ENCODE measurements around the gene OR10H2. TPM values are rescaled to one million over a fixed set of nuclear protein-coding genes. Genes with fewer than 3 reads are reported as not detected.

Gene OR10H2
- total RNA-seq, 2 experiments from 2014 or later = not detected

GRCh38 chr19:15776264-15776663, 48.4 kb downstream of the OR10H2 start:
- CTCF ChIA-PET = no interaction called here

GRCh38 chr19:15776991-15777970, 49.5 kb downstream of the OR10H2 start:
- ChIA-PET POLR2A (no interaction called here), CTCF (no interaction called here)
- ATAC-seq = no peak
- Mint-ChIP-seq H3K9me3 (ENCODE audit: insufficient read depth) (no peaks in the 10 kb centered on the region), H3K4me3 (no peak overlapping the region), H3K36me3 (ENCODE audit: low read depth) (no peaks in the 10 kb centered on the region), H3K4me1 (ENCODE audit: low read depth) (no peaks in the 10 kb centered on the region), H3K27me3 (ENCODE audit: low read depth) (no peaks in the 10 kb centered on the region), H3K27ac (no peak overlapping the region)
- DNase-seq = no peak

More at GRCh38 chr19:15776264-15776663, 48.4 kb downstream of the OR10H2 start:
- POLR2A ChIA-PET = no interaction called here
- H3K27me3 Mint-ChIP-seq (ENCODE audit: low read depth) = no peaks in the 10 kb centered on the region
- H3K27ac Mint-ChIP-seq = no peak overlapping the region
- no peaks in the 10 kb centered on the region for H3K9me3 Mint-ChIP-seq (ENCODE audit: insufficient read depth)
- no peaks in the 10 kb centered on the region for H3K36me3 Mint-ChIP-seq (ENCODE audit: low read depth)
- H3K4me3 Mint-ChIP-seq = no peak overlapping the region
- DNase-seq (no peak), ATAC-seq (no peak)
- no peaks in the 10 kb centered on the region for H3K4me1 Mint-ChIP-seq (ENCODE audit: low read depth)

Other genes starting within 250 kb of the OR10H2 start
- not detected for gene PGLYRP2, start 248.5 kb upstream of the OR10H2 start, total RNA-seq
- gene CYP4F22, start 219.5 kb upstream of the OR10H2 start, total RNA-seq = 1 to 10 TPM; 5.8 to 6.2 TPM
- not detected for gene CYP4F8, start 112.8 kb upstream of the OR10H2 start, total RNA-seq
- gene CYP4F3, start 87.1 kb upstream of the OR10H2 start, total RNA-seq = not detected
- not detected for gene CYP4F12, start 54.9 kb upstream of the OR10H2 start, total RNA-seq
- gene OR10H3, start 10.0 kb downstream of the OR10H2 start, total RNA-seq = not detected
- gene OR10H5, start 59.6 kb downstream of the OR10H2 start, total RNA-seq = not detected
- not detected for gene OR10H1, start 87.6 kb downstream of the OR10H2 start, total RNA-seq
- not detected for gene CYP4F2, start 170.1 kb downstream of the OR10H2 start, total RNA-seq
- gene CYP4F11, start 206.5 kb downstream of the OR10H2 start, total RNA-seq = not detected
- gene OR10H4, start 221.0 kb downstream of the OR10H2 start, total RNA-seq = not detected

Data from activated CD8-positive, alpha-beta T cell treated with anti-CD3 and anti-CD28 coated beads, Interleukin-2, amount 10 ng/mL, durations not matched to agents 7 days and 5 days (primary cell).